ENCODE measurements around the gene MEIS3.

- TF ChIP-seq CTCF (IDR thresholded peaks at IDR 0.05) = no peak
- no peak for TF ChIP-seq POLR2A (IDR thresholded peaks at IDR 0.05)
- no peak for TF ChIP-seq EP300 (IDR thresholded peaks at IDR 0.05)
Measured at GRCh38 chr19:47419030-47419783, at the start of gene MEIS3.
